Inflammatory macrophage treated with lipopolysaccharide for 1 hour (primary cell): Measurements from ENCODE around the gene ADARB2.
"Not testable (repeated sequence)": the region's sequence is repeated elsewhere in the genome, so short reads cannot be mapped to it uniquely, and the experiment has no call there.

Experiments
- DNase-seq, 2 donors: peaks; one replicate each; pipeline ENCODE4 v3.0.0-alpha.2; 2020 to 2022

The ADARB2 gene

GRCh38 chr10:1230592-1231275 is 506.6 kb downstream of the ADARB2 start:
- no peak for DNase-seq

- DNase-seq = no peak
These were observed 507.2 kb downstream of the ADARB2 start for GRCh38 chr10:1230138-1230537.

GRCh38 chr10:1229574-1229973 is 507.8 kb downstream of the ADARB2 start:
- no peak for DNase-seq

GRCh38 chr10:1229116-1229515 is 508.2 kb downstream of the ADARB2 start:
- no peak for DNase-seq

- DNase-seq = no peak
These were observed 508.8 kb downstream of the ADARB2 start for GRCh38 chr10:1228467-1228975.

GRCh38 chr10:1227510-1228402 is 509.6 kb downstream of the ADARB2 start:
- DNase-seq = no peak

GRCh38 chr10:1226907-1227306 is 510.4 kb downstream of the ADARB2 start:
- DNase-seq = not testable (repeated sequence)

- DNase-seq = not testable (repeated sequence)
These were observed 517.5 kb downstream of the ADARB2 start for GRCh38 chr10:1219874-1220273.

- DNase-seq = no peak
These were observed 519.7 kb downstream of the ADARB2 start for GRCh38 chr10:1217661-1218060.

- DNase-seq = no peak
These were observed 520.1 kb downstream of the ADARB2 start for GRCh38 chr10:1217237-1217587.

- DNase-seq = no peak
These were observed 520.6 kb downstream of the ADARB2 start for GRCh38 chr10:1216574-1217236.

GRCh38 chr10:1215862-1216573 is 521.3 kb downstream of the ADARB2 start:
- no peak for DNase-seq

- no peak for DNase-seq
These were observed 522.3 kb downstream of the ADARB2 start for GRCh38 chr10:1214882-1215540.

GRCh38 chr10:1214071-1214675 is 523.2 kb downstream of the ADARB2 start:
- DNase-seq = no peak

- DNase-seq = no peak
These were observed 523.9 kb downstream of the ADARB2 start for GRCh38 chr10:1213252-1214070.

GRCh38 chr10:1212571-1213141 is 524.7 kb downstream of the ADARB2 start:
- no peak for DNase-seq

GRCh38 chr10:1211844-1212570 is 525.3 kb downstream of the ADARB2 start:
- no peak for DNase-seq

- no peak for DNase-seq
These were observed 526.7 kb downstream of the ADARB2 start for GRCh38 chr10:1210667-1211066.

GRCh38 chr10:1209355-1209979 is 527.9 kb downstream of the ADARB2 start:
- DNase-seq = no peak
